GM18517 (cell line): ENCODE measurements around the gene ATP6V1C2.
"Not testable (repeated sequence)": the region's sequence is repeated elsewhere in the genome, so short reads cannot be mapped to it uniquely, and the experiment has no call there.

Experiments used
- ATAC-seq: cut with Tn5 transposase; IDR thresholded peaks from one replicate; pipeline ENCODE4 v1.9.1; 2021; ENCODE audit warnings: mild to moderate bottlenecking, moderate library complexity; ENCODE audit not compliant: unreplicated experiment

The ATP6V1C2 gene

GRCh38 chr2:10811517-10811916 is 90.1 kb downstream of the ATP6V1C2 start:
- no peak for ATAC-seq

GRCh38 chr2:10812362-10813162 is 91.1 kb downstream of the ATP6V1C2 start, which contains the start of gene PDIA6:
PDIA6 (minus strand) TSS chr2:10812785; CDS start chr2:10812696, 89 bp downstream.
- ATAC-seq, result peak; percentile 81

GRCh38 chr2:10813163-10814138 is 92.0 kb downstream of the ATP6V1C2 start:
- not testable (repeated sequence) for ATAC-seq

- ATAC-seq, result no peak
Measured at GRCh38 chr2:10814142-10814541, 92.7 kb downstream of the ATP6V1C2 start.

GRCh38 chr2:10814571-10815331 is 93.3 kb downstream of the ATP6V1C2 start:
- no peak for ATAC-seq

- no peak for ATAC-seq
Measured at GRCh38 chr2:10817413-10817812, 96.0 kb downstream of the ATP6V1C2 start.

GRCh38 chr2:10818305-10818704 is 96.9 kb downstream of the ATP6V1C2 start:
- not testable (repeated sequence) for ATAC-seq

GRCh38 chr2:10818984-10819383 is 97.6 kb downstream of the ATP6V1C2 start:
- ATAC-seq, result no peak

- ATAC-seq, result no peak
Measured at GRCh38 chr2:10819714-10820314, 98.4 kb downstream of the ATP6V1C2 start.

- no peak for ATAC-seq
Measured at GRCh38 chr2:10820562-10820961, 99.1 kb downstream of the ATP6V1C2 start.

GRCh38 chr2:10820978-10821695 is 99.7 kb downstream of the ATP6V1C2 start:
- ATAC-seq, result no peak

- ATAC-seq, result no peak
Measured at GRCh38 chr2:10824191-10824590, 102.8 kb downstream of the ATP6V1C2 start.

GRCh38 chr2:10826026-10826425 is 104.6 kb downstream of the ATP6V1C2 start:
- ATAC-seq, result no peak

- no peak for ATAC-seq
Measured at GRCh38 chr2:10826625-10827024, 105.2 kb downstream of the ATP6V1C2 start.

GRCh38 chr2:10828346-10828745 is 106.9 kb downstream of the ATP6V1C2 start:
- ATAC-seq, result no peak

GRCh38 chr2:10829299-10829698 is 107.9 kb downstream of the ATP6V1C2 start:
- ATAC-seq, result no peak

GRCh38 chr2:10830203-10830602 is 108.8 kb downstream of the ATP6V1C2 start:
- no peak for ATAC-seq

GRCh38 chr2:10830641-10831399 is 109.4 kb downstream of the ATP6V1C2 start:
- ATAC-seq, result no peak

GRCh38 chr2:10831400-10831985 is 110.1 kb downstream of the ATP6V1C2 start:
- ATAC-seq, result no peak
